ENCODE data around the gene TIAL1.
A peak's percentile ranks its signal among the peaks of the same experiment; 100 is the strongest.
"Not testable (repeated sequence)": the region's sequence is repeated elsewhere in the genome, so short reads cannot be mapped to it uniquely, and the experiment has no call there.

TIAL1 gene

DNA sequence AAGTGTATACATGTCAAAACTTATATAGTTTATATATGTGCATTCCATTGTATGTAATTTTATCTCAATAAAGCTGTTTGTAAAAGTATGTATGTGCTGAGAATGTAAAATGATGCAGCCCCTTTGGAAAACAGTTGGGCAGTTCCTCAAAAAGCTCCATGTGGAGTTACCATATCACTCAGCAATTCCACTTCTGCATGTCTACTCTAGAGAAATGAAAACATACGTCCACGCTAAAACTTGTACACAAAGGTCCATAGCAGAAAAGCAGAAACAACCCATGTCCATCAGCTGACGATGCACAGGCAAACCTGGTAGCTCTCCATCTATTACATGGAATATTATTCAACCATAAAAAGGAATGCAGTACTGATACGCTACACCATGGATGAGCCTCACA, 45.9 kb downstream of the TIAL1 start:
- no peak for DNase-seq (ENCODE audit: low read depth in 1 of 2, low spot score in 1 of 2)

DNA sequence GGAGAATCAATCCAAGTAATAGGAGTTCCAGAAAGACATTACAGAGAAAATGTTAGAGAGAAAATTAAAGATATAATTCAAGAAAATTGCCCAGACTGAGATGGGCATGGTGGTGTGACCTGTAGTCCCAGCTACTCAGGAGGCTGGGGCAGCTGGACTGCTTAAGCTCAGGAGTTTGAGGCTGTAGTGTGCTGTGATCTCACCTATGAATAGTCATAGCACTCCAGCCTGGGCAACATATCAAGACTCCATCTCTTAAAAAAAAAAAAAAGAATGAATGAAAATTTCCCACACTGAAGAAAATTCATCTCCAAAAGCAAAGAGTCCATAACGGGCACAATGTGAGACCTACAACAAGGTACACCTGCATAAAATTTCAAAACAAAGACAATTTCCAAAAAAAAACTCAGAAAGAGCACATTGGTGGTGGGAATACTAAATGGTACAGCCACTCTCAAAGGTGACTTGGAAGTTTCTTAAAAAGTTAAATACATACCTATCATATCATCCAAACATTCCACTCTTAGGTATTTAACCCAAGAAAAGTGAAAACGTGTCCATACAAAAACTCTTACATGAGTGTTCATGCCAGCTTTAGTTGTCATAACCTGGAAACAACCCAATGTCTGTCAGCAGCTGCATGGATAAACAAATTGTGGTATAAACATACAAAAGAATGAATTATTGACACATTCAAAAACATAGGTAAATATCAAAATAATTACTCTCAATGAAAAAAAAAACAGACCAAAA, 47.3 kb downstream of the TIAL1 start:
- DNase-seq (ENCODE audit: low read depth in 1 of 2, low spot score in 1 of 2): no peak

DNA sequence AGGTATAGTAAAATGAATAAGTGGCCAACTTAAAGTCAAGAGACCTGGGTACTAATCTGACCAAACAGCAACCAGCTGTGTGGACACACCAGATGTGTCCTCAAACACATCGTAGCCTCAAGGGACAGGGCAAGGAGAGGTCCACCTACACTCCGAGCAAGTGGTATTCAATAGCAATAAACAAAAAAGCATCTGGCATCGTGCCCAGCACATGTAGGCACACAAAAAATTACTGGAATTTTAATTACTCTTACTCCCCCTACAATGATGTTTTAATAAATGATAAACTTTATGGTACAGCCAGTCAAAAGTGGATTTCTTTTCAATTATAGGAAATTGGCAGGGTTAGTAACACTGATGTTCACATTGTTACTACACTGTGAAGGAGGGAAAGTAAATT, 50.8 kb downstream of the TIAL1 start:
- no peak for DNase-seq (ENCODE audit: low read depth in 1 of 2, low spot score in 1 of 2)

DNA sequence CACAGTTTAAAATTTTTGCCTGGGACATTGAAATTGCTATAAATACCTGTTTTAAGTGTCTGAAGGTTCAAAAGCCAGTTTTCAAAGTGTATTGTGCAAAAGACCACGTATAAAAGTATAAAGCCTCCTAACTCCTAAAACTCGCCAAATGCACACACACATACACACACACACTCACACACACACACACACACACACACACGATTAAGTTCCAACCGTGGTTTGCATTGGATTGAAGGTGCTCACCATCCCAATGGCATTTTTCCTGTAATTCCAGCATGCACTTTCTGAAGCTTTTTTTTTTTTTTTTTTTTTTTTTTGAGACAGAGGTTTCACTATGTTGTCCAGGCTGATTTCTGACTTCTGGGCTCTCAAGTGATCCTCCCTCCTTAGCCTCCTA, 51.5 kb downstream of the TIAL1 start:
- no peak for DNase-seq (ENCODE audit: low read depth in 1 of 2, low spot score in 1 of 2)

DNA sequence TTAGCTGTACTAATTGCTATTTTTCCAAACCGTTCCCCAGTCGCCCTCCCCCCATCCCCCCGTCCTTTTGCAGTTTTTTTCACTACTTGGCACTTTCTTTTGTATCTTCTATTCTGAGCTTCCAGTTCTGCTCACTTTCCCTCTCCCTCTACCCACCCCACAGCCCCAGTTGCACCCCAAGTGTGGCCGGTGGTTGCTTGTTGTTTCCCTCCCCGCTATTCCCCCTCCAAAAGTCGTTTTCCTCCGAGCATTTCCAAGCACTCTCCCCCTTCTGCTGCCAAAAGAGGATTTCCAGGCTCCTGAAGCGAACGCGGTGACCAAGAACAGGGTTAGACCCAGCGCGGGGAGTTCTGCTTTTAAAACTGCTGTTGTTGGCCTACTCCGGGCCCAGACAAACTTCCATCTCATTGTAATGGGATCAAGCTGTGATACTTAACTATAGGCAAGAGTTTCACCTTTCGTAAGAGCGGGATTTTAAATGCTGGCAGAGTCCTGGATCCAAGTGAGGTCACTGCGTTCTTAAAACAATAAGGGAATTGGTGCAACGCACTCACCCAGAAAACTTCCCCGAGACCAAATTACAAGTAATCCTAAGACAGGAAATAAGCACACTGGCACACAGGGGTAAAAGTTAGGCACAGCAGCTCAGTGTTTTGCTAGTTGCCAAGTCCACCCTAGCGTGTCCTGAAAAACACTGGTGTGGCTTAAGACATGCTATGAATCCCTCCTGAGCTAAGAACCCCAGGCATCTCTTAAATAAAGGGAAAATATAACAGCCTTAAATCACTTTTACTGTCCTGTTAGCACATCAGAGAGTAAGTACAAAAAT, 52.7 kb downstream of the TIAL1 start:
- DNase-seq (ENCODE audit: low read depth in 1 of 2, low spot score in 1 of 2): no peak

DNA sequence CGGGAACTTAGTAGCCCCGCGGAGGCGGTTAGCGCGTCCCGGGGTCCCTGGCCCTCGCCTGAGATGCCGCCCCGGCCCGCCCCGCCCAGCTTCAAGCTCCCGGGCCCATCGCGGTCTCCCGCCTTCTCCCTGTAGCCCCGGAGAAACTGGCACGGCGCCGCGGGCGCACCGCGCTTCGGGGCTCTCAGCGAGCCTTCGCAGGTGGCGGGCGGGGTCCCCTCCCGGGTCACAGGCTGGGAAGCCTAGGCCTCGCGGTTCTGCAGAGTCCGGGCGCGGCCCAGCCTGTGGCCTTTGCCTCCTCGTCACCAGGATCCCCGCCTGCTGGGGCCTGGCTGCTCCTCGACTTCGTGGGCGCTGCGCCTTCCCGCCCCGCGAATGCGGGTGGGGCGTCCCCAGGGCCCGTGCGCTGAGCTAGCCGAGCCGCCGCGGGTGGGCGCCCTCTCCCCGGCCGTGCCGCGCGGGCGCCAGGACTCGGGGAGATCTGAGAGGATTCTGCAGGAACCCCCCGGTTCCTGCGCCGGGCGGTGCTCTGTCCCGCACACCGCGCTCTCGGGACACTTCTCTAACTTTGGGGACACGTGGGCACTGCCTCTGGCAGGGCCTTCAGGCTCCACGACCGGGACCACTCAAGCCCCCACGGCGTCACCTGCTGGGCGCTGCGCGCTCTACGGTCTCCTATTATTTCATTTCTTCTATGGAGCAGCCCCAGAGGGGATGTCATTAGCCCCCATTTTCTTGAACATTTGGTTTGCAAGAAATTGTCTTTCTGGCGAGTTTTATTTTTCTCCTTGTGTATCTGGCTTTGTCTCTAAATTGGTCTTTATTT, 53.6 kb downstream of the TIAL1 start:
- peak in 1 of 2 donors; percentile 51 for DNase-seq (ENCODE audit: low read depth in 1 of 2, low spot score in 1 of 2)

DNA sequence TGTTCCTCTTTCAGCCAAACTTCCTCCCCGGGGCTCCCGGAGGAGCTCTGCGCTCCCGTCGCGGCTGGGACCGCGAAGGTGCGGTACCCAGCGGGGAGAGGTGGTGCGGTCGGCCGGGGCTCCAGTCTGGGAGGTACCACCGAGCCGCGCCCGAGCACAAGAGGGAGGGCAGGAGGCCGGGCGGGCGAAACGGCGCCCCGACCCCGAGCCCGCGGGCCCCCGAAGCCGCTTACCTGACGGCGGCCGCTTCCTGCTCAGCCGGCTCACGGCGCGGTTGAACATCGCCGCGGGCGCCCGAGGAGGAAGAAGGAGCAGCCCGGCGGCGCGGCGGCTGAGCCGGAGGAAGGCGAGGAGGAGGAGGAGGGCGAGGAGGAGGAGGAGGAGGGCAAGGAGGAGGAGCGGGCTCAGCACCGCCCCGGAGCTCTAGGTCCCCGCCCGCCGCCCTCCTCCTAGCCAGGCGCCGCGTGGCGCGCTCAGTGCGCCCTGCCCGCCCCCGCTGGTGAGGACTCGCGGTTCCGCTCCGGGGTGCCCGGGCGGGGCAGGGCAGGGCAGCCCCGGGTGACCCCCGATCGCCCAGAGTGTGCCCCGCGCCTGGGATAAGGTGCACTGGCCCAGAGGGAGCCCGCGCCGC, 54.3 kb downstream of the TIAL1 start, which contains the start of gene RGS10:
Gene RGS10, minus strand, starts transcription at position 363 of the 631 bp plus-strand sequence. Its CDS starts 81 bp downstream, at position 282.
- peak; percentile 75 to 82 for DNase-seq (ENCODE audit: low read depth in 1 of 2, low spot score in 1 of 2)

DNA sequence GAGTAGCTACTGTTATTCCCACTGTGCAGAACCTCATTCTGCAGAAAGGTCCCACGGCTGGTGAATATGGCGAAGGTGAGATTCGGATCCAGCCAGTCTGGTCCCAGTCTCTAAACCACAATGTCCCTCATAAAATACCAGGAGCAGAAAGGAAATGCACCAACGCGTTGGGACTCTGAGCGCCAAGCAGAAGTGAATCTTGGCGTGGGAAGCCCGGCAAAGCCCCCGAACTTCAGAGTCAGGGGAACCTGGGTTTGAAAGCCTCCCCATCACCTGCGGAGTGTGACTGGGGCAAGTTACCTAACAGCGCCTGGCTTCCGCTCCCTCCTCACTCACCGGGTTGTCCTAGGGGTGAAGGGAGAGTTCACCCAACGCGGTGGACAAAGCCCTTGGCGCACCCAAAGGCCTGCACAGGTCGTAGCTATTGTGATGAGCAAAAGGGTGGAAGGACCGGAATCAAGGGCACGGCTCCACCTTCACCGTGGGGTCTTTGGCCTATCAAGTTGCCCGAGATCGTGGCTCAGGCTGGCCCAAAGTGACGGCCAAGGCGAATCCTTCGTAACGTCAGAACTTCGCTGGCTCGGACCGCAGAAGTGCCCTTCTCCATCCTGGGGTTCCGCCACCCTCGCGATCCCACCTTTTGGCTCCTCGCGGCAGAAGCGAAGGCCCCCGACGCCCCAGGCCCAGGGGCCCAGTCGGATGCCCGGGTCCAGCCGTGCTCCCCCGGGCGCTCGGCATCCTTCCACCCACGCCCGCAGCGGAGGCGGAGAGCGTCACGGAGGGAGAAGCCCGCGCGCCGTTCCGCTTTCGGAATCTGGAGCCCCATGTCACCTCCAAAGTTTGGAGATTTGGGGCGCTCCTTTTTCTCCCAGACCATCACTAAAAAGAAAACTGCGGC, 55.1 kb downstream of the TIAL1 start:
- DNase-seq (ENCODE audit: low read depth in 1 of 2, low spot score in 1 of 2): peak; percentile 45 to 46

DNA sequence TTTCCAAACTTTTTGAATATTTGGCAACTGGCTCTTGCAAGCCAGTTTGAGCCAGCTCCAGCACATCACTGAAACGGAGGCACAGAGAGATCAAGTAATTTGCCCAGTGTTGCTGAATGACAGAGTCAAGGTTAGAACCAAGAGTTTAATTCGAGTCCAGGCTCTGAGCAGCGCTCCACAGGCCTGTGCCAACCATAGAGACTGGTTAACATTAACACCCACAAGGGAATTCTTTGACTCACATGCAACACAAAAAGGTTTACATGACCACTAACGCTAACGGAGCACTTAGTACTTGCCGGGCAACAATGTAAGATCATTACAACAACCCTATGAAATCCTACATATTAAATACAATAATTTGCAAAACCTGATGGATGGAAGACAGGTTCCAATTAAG, 55.7 kb downstream of the TIAL1 start:
- DNase-seq (ENCODE audit: low read depth in 1 of 2, low spot score in 1 of 2): no peak

DNA sequence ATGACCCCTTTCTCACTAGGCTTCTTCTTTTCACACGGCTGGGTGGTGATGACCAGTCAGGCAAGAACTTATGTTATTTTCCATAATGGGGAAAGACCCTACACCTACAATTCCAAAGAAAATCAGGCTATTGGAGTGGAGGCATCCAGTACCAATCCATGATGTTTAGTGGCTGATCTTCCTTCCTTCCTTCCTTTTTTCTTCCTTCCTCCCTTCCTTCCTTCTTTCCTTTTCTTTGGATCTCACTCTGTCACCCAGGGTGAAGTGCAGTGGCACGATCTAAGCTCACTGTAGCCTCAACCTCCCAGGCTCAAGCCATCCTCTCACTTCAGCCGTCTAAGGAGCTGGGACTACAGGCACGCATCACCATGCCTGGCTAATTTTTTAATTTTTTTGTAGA, 56.7 kb downstream of the TIAL1 start:
- no peak for DNase-seq (ENCODE audit: low read depth in 1 of 2, low spot score in 1 of 2)

DNA sequence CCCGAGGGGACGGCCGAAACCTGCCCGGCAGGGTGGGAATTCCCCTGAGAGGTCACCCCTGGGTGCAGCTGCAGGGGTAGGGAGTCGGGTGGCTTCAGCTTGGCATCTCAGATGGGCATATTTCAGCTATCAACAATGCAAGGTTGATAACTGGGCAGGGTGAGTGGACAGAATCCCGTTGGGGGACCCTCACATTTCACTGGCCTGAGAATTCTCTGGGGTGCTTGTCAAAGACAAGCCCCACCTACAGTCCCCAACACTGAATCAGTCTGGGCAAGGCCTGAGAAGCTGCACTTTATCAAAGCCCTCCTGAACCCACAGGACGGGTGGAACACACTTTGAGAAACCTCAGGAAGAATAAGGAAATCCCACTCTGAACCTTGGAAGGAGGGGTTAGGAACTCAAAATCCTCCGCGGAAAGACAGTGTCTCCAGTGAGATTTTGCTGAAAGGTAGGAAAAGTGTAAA, 57.4 kb downstream of the TIAL1 start:
- DNase-seq (ENCODE audit: low read depth in 1 of 2, low spot score in 1 of 2): no peak

DNA sequence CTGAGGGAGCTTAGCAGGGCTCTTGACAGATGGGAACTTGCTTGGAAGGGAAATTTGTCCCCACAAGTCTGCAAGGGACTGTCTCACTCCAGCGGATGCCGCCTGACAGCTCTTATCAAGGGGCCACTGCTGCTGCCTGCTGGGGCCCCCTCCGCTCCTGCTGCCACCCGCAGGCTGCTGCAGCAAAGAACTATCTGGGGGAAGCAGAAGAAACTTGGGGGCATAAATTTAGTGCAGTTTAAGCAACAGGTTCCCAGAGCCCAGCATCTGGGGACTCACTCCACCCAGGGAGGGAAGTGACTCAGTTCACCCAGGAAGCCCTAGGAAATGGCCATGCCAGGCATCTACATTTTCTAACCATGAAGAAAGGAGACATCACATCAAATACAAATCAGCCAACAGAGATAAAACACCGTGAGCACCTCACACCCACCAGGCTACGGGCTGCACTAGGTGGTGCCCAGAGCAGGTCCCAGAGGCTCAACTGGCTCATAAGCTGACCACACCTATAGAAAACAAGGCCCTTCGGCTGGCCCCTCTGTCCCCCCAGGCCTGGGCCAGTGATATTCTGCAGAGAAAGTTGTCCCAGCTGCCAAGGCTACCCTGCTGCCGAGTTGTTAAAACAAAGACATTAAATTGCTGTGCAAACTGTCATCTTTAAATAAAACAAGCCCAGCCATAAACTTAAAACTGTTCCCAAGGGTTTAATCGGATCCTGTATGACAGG, 58.0 kb downstream of the TIAL1 start:
- no peak for DNase-seq (ENCODE audit: low read depth in 1 of 2, low spot score in 1 of 2)

DNA sequence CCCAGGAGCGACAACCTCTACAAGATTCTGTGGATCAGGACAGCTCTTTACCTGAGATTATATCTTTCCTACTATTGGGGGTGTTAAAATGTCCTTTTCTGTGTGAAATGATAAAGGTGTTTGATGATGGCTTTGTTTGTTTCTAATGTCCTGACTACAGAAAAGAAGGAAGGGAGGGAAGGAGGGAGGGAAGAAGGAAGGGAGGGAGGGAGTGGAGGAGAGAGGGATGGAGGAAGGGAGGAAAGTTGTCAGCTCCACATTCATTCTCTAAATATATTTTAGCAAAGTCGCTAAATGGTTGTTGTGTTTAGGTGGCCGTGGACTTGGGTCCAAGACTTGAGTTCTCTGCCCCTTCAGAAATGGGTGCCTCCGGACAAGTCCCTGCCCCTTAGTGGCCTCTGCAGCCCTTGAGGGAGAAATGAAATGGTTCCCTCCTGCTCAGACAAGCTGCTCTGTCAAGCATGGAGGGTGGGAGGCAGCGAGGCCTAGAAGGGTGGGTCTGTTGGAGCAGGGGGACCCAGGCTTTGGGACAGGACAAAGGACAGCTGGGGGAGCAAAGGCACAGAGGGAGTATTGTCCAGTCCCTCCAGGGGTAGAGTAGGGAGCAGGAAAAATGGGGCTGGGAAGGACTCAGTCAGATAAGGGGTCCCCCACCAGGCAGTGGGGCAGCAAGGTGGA, 58.7 kb downstream of the TIAL1 start:
- no peak for DNase-seq (ENCODE audit: low read depth in 1 of 2, low spot score in 1 of 2)

DNA sequence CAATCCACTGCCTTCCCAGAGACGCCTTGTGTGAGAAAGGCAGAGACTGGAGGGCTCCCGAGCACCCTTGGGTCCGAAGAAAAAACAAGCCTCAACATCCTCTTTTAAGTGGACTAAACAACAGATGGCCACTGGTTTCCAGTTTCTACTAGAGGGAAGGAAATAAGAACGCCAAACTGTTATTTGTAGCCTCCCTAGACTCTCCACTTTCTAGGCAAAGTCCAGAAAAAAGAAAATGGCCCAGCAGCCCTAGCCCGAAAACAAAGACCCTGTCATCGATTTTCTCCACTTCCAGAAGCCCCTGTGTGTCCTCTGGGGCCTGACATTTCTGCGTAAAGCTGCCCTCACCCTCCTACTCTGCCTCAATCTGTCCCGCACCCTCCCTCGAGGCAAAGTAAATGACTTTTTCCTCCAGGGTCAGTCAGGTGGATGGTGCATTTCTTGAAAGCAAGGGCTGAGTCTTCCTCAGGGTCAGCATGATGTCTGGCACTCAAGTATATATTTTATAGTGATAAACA, 60.2 kb downstream of the TIAL1 start:
- DNase-seq (ENCODE audit: low read depth in 1 of 2, low spot score in 1 of 2): no peak

DNA sequence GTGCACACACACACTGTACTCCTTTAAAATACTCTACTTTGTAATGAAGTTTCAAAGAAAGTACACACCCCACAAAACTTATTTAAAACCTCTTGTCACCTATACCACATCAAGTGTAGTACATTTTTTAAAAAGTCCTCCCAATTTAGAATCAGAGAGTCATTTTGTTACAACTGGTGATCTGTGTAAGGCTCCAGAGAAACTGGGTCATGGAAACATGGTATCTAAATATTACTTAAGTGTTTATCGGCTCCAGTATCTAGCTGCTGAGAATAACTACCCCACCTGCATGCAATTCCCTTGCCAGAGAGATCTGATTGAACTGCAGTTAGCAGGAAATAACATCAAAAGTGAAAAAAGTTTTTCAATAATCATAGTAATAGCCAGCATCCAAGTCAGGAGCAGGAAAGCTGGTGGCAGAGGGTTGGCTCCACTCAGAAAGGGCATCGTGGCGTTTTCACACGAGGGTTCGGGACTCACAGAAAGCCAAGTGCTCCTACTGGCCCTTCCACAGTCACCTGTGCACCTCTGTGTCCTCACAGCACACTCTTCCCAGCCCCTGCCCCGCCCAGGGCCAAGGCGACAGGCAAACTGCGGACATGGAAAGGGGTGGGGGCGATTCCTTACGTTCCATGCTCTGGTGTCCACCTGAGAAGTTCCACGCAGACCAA, 60.8 kb downstream of the TIAL1 start:
- DNase-seq (ENCODE audit: low read depth in 1 of 2, low spot score in 1 of 2): no peak

DNA sequence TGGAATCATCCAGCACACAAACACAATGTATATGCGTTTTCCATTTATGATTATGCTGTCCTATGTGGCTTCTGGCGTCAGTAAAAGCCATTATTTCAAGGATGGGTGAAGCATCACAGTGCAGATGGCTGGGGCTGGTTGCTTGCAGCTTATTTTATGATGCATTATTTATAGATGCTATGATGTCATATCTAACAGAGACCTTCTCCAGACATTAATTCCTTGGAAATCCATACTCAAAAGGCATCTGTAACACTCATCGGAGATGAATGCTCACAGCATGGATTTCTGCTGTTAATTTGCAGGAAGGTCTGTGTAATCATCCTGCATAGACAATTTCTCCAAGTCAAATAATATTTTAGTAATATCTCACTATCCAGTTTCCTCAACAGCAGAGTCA, 61.5 kb downstream of the TIAL1 start:
- DNase-seq (ENCODE audit: low read depth in 1 of 2, low spot score in 1 of 2): no peak

DNA sequence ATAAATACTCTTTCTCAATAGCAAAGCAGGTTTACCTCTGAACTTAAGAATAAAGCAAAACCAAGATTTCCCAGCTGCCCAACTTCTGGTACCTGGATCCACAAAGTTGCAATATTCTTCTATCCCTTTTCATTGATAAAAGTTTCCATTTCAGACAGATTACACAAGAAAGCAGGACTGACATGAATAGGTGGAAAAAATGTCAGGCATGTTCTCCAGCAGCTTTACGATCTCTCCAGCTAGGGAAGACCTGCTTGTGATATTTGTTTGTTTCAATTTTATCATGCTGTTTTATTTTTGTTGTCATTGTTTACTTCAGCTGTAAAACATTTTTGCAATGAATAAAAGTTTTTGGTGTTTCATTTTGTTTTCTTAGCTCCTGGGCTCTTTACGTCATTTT, 63.3 kb downstream of the TIAL1 start:
- no peak for DNase-seq (ENCODE audit: low read depth in 1 of 2, low spot score in 1 of 2)

DNA sequence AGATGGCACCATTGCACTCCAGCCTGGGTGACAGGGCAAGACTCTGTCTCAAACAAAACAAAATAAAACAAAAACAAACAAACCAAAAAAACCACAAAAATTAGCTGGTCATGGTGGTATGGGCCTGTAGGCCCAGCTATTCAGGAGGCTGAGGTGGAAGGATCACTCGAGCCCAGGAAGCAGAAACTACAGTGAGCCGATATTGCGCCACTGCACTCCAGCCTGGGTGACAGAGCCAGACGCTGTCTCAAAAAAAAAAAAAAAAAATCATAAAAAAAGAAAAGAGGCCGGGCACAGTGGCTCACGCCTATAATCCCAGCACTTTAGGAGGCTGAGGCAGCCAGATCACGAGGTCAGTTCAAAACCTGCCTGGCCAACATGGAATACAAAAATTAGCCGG, 64.0 kb downstream of the TIAL1 start:
- DNase-seq (ENCODE audit: low read depth in 1 of 2, low spot score in 1 of 2): not testable (repeated sequence)
